ENCODE results near the gene MGLL.

Gene MGLL

DNA sequence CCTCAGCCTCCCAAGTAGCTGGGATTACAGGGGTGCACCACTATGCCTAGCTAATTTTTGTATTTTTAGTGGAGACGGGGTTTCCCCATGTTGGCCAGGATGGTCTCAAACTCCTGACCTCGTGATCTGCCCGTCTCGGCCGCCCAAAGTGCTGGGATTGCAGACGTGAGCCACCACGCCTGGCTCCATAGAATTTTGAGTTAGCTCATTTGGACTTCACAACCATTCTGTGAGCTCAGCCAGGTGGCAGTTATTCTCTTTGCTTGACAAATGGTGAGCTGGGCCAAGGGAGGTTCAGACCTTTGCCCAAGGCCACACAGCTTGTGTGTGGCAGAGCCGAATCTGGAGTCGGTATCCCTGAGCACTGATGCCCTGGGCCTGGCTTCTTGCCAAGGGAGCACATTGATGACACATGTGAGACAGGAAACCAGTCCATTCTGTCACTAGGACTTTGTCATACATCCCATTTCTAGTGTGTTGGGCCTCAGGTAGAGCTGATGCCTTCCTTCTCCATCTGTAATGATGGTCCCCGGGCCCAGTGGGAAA, 175.7 kb downstream of the MGLL start:
- no peak overlapping the region for H3K9ac ChIP-seq (ENCODE audit: low read depth, low read length)
- no peaks in the 10 kb centered on the region for H3K36me3 ChIP-seq (ENCODE audit: insufficient read depth, low read length)
- H3K4me1 ChIP-seq (ENCODE audit: insufficient read depth, low read length) = no peaks in the 10 kb centered on the region; the same call in 1 of the 2 replicates
- H3K9me3 ChIP-seq (ENCODE audit: control insufficient read depth, insufficient read depth, low read length) = no peaks in the 10 kb centered on the region

DNA sequence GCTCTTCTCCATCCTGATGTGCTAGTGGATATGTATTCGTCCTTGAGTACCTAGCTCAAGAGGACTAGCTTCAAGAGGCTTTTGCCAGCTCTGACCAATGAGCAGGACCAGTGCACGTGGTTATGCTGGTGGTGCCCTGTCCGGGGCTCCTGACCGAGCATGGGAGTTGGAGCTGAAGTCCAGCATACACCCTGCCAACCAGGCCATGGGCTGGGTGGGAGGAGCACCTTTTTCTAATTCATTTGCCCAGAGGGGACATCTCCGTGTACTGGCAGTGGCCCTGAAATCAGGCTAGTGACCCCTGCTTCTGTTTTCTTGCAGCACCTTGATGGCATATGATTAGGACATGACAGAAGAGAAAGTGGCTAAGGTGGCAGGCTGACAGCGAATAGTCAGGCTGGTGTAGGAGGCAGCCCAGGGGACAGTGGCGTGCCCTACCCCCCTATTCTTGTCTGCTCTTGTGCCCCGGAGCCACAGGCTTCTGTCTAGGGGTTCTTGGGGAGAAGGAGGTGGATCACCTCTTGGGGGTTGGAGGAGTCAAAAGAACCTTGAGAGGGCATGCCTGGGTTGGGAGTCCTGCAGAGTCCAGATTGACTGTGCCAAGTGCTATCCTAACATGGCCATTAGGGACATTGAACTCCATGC, 176.8 kb downstream of the MGLL start:
- Histone ChIP-seq H3K9me3 (ENCODE audit: control insufficient read depth, insufficient read depth, low read length) (no peaks in the 10 kb centered on the region), H3K9ac (ENCODE audit: low read depth, low read length) (no peak overlapping the region), H3K4me1 (ENCODE audit: insufficient read depth, low read length) (no peaks in the 10 kb centered on the region; the same call in 1 of the 2 replicates), H3K36me3 (ENCODE audit: insufficient read depth, low read length) (no peaks in the 10 kb centered on the region)

GRCh38 chr3:127644641-127645370, 177.5 kb downstream of the MGLL start:
- H3K9me3 ChIP-seq (ENCODE audit: control insufficient read depth, insufficient read depth, low read length) = no peaks in the 10 kb centered on the region
- H3K4me1 ChIP-seq (ENCODE audit: insufficient read depth, low read length) = peaks cover 2% of the 10 kb centered on the region; the same call in 1 of the 2 replicates
- H3K36me3 ChIP-seq (ENCODE audit: insufficient read depth, low read length) = no peaks in the 10 kb centered on the region
- no peak overlapping the region for H3K9ac ChIP-seq (ENCODE audit: low read depth, low read length)

DNA sequence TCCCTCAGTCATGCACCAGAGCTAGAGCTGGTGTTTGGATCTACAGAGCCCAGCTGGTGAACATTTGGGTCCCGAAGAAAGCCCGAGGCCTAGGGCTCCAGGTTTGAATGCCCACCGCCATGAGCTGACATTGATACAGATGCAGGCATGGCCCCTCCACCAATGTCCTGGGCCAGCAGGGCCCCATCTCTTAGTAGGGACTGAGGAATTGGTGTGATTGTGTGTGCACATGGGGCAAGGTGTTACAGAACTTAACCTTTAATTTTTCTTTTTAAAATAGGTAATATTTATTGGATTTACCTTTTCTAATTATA, 182.3 kb downstream of the MGLL start:
- Histone ChIP-seq H3K9me3 (ENCODE audit: control insufficient read depth, insufficient read depth, low read length) (no peaks in the 10 kb centered on the region), H3K9ac (ENCODE audit: low read depth, low read length) (no peak overlapping the region), H3K36me3 (ENCODE audit: insufficient read depth, low read length) (no peaks in the 10 kb centered on the region), H3K4me1 (ENCODE audit: insufficient read depth, low read length) (peaks cover 3% of the 10 kb centered on the region; the same call in 1 of the 2 replicates)

- Histone ChIP-seq H3K9me3 (ENCODE audit: control insufficient read depth, insufficient read depth, low read length) (no peaks in the 10 kb centered on the region), H3K4me1 (ENCODE audit: insufficient read depth, low read length) (peaks cover 3% of the 10 kb centered on the region; the same call in 1 of the 2 replicates), H3K9ac (ENCODE audit: low read depth, low read length) (no peak overlapping the region), H3K36me3 (ENCODE audit: insufficient read depth, low read length) (no peaks in the 10 kb centered on the region)
Observed at GRCh38 chr3:127639173-127640041, 182.9 kb downstream of the MGLL start.

Data from ES-I3 (cell line).